Endothelial cell (in vitro differentiated cells): ENCODE data around the gene ST8SIA3. TPM values are rescaled to one million over a fixed set of nuclear protein-coding genes. Genes with fewer than 3 reads are reported as not detected.

Experiments
- DNase-seq: peaks from one replicate; pipeline ENCODE4 v3.0.0; 2021; ENCODE audit warnings: low spot score
- H3K27ac Mint-ChIP-seq: one replicate; pipeline ENCODE4 v1.8.0; 2021; ENCODE audit warnings: mixed read lengths, inconsistent platforms; ENCODE audit not compliant: unreplicated experiment
- H3K27me3 Mint-ChIP-seq: one replicate; pipeline ENCODE4 v1.8.0; 2021; ENCODE audit warnings: mild to moderate bottlenecking, moderate library complexity, mixed read lengths, inconsistent platforms; ENCODE audit not compliant: unreplicated experiment
- H3K36me3 Mint-ChIP-seq: one replicate; pipeline ENCODE4 v1.8.0; 2021; ENCODE audit warnings: mild to moderate bottlenecking, low read depth, mixed read lengths, inconsistent platforms; ENCODE audit not compliant: unreplicated experiment
- H3K4me1 Mint-ChIP-seq: one replicate; pipeline ENCODE4 v1.8.0; 2021; ENCODE audit warnings: mild to moderate bottlenecking, mixed read lengths, inconsistent platforms; ENCODE audit not compliant: unreplicated experiment
- H3K4me3 Mint-ChIP-seq: one replicate; pipeline ENCODE4 v1.8.0; 2021; ENCODE audit warnings: mild to moderate bottlenecking, mixed read lengths, inconsistent platforms; ENCODE audit not compliant: unreplicated experiment
- H3K9me3 Mint-ChIP-seq: one replicate; pipeline ENCODE4 v1.8.0; 2021; ENCODE audit warnings: mixed read lengths, inconsistent platforms; ENCODE audit not compliant: unreplicated experiment
- total RNA-seq: library from RNA; stranded (reverse); fragmentation: NEBNext Ultra II Directional; extraction: Animal tissue kit (Norgen Biotek cat#: 25700); gene quantifications from one replicate; pipeline ENCODE4 v1.2.1, GENCODE V29; 2021; ENCODE audit not compliant: unreplicated experiment
- TF ChIP-seq, protein P1 (sequence below): fragments of 200-600 bp; sonication (generic); IDR thresholded peaks from one replicate; pipeline ENCODE4 v1.5.0; 2021; ENCODE audit warnings: antibody characterized with exemption; ENCODE audit not compliant: unreplicated experiment

Gene ST8SIA3
- total RNA-seq, 1 donor from 2014 or later: 0.64 TPM

DNA sequence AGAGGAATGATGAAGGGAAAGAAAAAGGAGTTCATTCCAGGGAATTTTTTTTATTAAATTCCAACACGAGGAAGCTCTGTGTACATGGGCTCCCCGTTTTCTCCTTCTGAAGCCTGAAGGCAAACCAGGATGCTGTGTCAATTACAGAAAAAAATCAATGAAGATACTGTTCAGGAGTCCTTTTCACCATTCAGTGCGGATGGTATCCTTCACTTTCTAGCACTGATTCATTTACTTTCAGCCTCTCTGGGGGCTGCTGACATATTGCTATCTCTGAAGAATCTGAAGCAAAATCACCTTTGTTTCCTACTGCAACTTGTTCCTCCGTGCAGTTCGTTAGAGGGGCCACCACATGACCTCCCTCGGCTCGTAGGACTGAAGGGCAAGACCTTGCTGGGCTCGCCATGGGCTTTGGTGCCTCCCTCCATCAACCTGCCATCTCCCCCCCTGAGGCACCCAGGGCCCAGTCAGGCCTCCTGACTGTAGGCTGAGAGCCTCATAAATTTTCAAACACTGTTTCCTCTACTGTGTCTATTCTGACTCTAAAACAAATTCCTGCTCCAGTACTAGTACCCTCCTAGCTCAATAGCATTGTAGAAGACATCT lies 25.5 kb upstream of the ST8SIA3 start:
- Mint-ChIP-seq H3K27me3 (no peaks in the 10 kb centered on the region), H3K36me3 (no peaks in the 10 kb centered on the region), H3K9me3 (no peaks in the 10 kb centered on the region), H3K27ac (no peak overlapping the region), H3K4me1 (no peaks in the 10 kb centered on the region), H3K4me3 (no peak overlapping the region)
- DNase-seq: no peak
- TF ChIP-seq, protein P1, sequence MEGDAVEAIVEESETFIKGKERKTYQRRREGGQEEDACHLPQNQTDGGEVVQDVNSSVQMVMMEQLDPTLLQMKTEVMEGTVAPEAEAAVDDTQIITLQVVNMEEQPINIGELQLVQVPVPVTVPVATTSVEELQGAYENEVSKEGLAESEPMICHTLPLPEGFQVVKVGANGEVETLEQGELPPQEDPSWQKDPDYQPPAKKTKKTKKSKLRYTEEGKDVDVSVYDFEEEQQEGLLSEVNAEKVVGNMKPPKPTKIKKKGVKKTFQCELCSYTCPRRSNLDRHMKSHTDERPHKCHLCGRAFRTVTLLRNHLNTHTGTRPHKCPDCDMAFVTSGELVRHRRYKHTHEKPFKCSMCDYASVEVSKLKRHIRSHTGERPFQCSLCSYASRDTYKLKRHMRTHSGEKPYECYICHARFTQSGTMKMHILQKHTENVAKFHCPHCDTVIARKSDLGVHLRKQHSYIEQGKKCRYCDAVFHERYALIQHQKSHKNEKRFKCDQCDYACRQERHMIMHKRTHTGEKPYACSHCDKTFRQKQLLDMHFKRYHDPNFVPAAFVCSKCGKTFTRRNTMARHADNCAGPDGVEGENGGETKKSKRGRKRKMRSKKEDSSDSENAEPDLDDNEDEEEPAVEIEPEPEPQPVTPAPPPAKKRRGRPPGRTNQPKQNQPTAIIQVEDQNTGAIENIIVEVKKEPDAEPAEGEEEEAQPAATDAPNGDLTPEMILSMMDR: no peak

DNA sequence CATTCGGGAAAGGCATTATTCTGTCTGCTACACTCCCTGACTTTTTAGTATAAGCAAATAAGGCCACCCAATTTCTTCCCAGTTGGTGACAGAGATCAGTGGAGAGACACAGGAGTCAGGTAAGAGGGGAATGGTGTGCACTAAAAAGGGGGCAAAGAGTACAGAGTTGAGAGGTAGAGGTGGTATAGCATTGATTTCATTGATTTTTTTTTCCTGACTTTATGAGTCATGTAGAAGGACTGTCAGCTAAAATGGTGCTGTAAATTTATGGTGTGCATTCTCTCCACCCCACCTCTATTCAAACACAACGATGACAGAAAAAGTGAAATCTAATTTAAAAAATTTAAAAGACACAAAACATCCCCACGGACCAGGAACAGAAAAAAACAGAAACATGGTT lies 23.7 kb upstream of the ST8SIA3 start:
- TF ChIP-seq, protein P1: no peak
- no peaks in the 10 kb centered on the region for H3K4me1 Mint-ChIP-seq
- no peak overlapping the region for H3K27ac Mint-ChIP-seq
- no peak for DNase-seq
- H3K4me3 Mint-ChIP-seq: no peak overlapping the region
- no peaks in the 10 kb centered on the region for H3K27me3 Mint-ChIP-seq
- no peaks in the 10 kb centered on the region for H3K9me3 Mint-ChIP-seq
- H3K36me3 Mint-ChIP-seq: no peaks in the 10 kb centered on the region

DNA sequence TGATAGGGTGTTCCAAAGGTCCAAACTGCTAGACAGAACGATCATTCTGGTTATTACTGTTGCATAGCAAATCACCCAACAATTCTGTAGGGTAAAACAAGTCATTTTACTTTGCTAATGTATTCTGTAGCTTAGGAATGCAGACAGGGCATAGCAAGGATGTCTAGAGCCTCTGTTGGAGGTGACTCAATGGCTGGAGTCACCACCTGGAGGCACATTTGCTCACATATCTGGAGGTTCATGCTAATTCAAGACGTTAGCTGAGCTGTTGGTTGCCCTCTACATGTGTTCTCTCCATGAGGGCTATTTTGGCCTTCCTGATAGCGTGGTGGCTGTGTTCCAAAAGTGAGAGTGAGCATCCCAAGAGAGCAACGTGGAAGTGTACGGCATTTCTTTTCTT lies 22.5 kb upstream of the ST8SIA3 start:
- Mint-ChIP-seq H3K9me3 (no peaks in the 10 kb centered on the region), H3K4me1 (no peaks in the 10 kb centered on the region)
- TF ChIP-seq, protein P1: no peak

DNA sequence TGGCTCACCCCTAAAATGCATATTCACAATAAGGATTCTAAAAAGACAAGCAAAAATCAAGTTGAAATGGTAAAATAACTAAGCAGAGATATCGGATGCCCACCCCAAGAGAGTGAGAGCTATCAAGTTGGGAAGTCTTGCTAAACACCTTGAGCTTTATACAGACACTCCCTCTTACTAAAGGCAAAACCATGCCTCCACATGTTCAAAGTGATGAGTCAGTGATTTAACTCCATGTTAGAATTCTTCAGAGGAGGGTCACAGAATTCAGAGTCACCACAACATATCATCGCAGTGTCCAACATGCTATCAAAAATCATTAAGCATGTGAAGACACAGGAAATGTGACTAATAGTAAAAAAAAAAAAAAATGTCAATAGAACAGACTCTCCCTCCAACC lies 20.6 kb upstream of the ST8SIA3 start:
- H3K27me3 Mint-ChIP-seq: no peaks in the 10 kb centered on the region
- H3K9me3 Mint-ChIP-seq: no peaks in the 10 kb centered on the region
- H3K4me1 Mint-ChIP-seq: no peaks in the 10 kb centered on the region
- H3K36me3 Mint-ChIP-seq: no peaks in the 10 kb centered on the region
- no peak overlapping the region for H3K27ac Mint-ChIP-seq
- TF ChIP-seq, protein P1: no peak
- no peak for DNase-seq
- no peak overlapping the region for H3K4me3 Mint-ChIP-seq

More for the DNA sequence above, 22.5 kb upstream of the ST8SIA3 start:
- Mint-ChIP-seq H3K27me3 (no peaks in the 10 kb centered on the region), H3K27ac (no peak overlapping the region), H3K36me3 (no peaks in the 10 kb centered on the region), H3K4me3 (no peak overlapping the region)
- no peak for DNase-seq

DNA sequence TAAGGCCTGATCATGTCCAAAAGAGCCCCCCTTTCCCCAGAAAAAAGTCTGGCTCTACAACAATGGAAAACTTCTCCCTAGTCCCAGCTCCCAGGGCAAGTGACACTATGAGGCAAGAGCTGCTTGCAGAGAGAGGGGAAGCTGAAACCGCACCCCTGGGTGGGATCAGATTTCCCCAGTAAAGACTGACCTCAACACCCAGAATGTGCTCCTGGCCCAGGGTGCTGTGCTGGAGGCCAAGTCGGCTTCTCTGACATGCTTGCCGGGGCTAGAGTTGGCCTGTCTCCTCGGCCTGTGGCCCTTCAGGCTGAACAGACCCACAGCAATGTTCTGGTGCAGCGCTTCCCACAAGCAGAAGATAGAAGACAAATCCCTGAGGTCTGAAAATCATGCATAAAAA lies 18.4 kb upstream of the ST8SIA3 start:
- peaks cover under 1% of the 10 kb centered on the region for H3K27me3 Mint-ChIP-seq
- no peak overlapping the region for H3K4me3 Mint-ChIP-seq

More for the DNA sequence above, 18.4 kb upstream of the ST8SIA3 start:
- Mint-ChIP-seq H3K4me1 (no peaks in the 10 kb centered on the region), H3K9me3 (no peaks in the 10 kb centered on the region), H3K36me3 (no peaks in the 10 kb centered on the region), H3K27ac (no peak overlapping the region)
- no peak for DNase-seq
- TF ChIP-seq, protein P1: no peak
